Prostate gland (tissue), 2 donors: ENCODE results near the gene COL4A2. TPM values are rescaled to one million over a fixed set of nuclear protein-coding genes. Genes with fewer than 3 reads are reported as not detected.

ENCODE experiments used
- DNase-seq: peaks from one replicate; pipeline ENCODE4 v3.0.0-alpha.2; 2019; ENCODE audit warnings: low spot score
- H3K27ac ChIP-seq, 2 donors: fragments of 200-600 bp; sonication (generic); 2 replicates each; pipeline ENCODE4 v1.5.1; 2017 to 2019
- H3K27me3 ChIP-seq: fragments of 200-600 bp; sonication (generic); replicated peaks from 2 replicates; pipeline ENCODE4 v1.5.1; 2019; ENCODE audit not compliant: insufficient read depth
- H3K36me3 ChIP-seq, 2 donors: fragments of 200-600 bp; sonication (generic); 1 replicate in 1 of 2; 2 replicates in 1 of 2; pipeline versions ENCODE4 v1.5.1 to v1.8.1; 2017 to 2019
- H3K4me1 ChIP-seq: fragments of 200-600 bp; sonication (generic); replicated peaks from 2 replicates; pipeline ENCODE4 v1.5.1; 2019
- H3K4me3 ChIP-seq, 2 donors: fragments of 200-600 bp; sonication (generic); 2 replicates each; pipeline ENCODE4 v1.5.1; 2017 to 2019
- H3K9me3 ChIP-seq: fragments of 200-600 bp; sonication (generic); 2 replicates; pipeline ENCODE4 v1.5.1; 2017
- POLR2A ChIP-seq: fragments of 450-650 bp; IDR thresholded peaks from one replicate; pipeline ENCODE4 v1.6.1; 2016; ENCODE audit warnings: antibody characterized with exemption, mild to moderate bottlenecking
- POLR2AphosphoS5 ChIP-seq: sonication (generic); formaldehyde crosslinking; IDR thresholded peaks from one replicate; pipeline ENCODE4 v1.6.1; 2017; ENCODE audit warnings: antibody characterized with exemption
- WGBS: methylation state at CpG from one replicate; pipeline ENCODE4 v1.1.5; 2018; 5-methylcytosine and 5-hydroxymethylcytosine counted together
- intact Hi-C: fragments of 100-400 bp; cut with DNase I; formaldehyde crosslinking; loops from one replicate; pipeline ENCODE4 v1.14.2; 2022
- total RNA-seq, 2 donors: library from RNA; depleted of rRNA; stranded (reverse); fragments of >200 nt; gene quantifications; one replicate each; pipeline ENCODE4 v1.1.0, GENCODE V29; 2016
- TF ChIP-seq, protein P1 (sequence below), 4 experiments: fragments of 200-600 bp in 2 of 4; fragments of 450-650 bp in 2 of 4; sonication (generic) in 2 of 4; IDR thresholded peaks; 1 replicate in 3 of 4; 2 replicates in 1 of 4; pipeline ENCODE4 v1.5.1; 2016 to 2019; ENCODE audit warnings: antibody characterized with exemption in 4 of 4, mild to moderate bottlenecking in 2 of 4, moderate library complexity in 2 of 4

COL4A2 gene
- total RNA-seq, 2 donors from 2014 or later, result 82.8 to 193 TPM

DNA sequence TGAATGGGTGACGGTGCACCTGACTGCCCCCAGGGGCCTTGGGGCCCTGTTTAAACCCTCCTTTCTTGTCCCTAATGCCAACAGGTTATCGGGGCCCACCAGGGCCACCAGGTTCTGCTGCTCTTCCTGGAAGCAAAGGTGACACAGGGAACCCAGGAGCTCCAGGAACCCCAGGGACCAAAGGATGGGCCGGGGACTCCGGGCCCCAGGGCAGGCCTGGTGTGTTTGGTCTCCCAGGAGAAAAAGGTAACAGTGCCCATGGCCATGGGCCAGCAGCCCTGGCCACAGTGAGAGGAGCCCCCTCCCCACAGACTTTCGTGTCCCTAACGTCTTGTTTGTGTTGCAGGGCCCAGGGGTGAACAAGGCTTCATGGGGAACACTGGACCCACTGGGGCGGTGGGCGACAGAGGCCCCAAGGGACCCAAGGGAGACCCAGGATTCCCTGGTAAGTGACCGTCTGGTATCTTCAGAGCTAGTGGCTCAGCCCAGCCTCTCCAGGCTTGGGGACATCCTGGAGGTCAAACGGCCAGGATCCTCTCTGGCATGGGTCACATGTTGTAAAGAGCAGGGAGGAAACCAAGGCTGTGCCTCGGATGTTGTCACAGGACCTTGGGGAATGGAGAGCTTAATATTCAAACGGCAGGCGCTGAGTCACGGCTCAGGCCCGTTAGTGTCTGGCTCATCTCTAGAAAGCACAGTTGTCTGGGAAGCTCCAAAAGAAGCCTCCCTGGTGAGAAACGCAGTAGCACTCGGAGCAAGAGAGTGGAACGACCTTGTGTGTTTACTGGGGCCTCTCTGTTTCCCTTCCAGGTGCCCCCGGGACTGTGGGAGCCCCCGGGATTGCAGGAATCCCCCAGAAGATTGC lies 196.2 kb downstream of the COL4A2 start:
- DNase-seq, result no peak
- Histone ChIP-seq H3K4me1 (no peaks in the 10 kb centered on the region), H3K36me3 (no peaks in the 10 kb centered on the region), H3K9me3 (no peaks in the 10 kb centered on the region), H3K4me3 (no peak overlapping the region), H3K27me3 (no peaks in the 10 kb centered on the region), H3K27ac (no peak overlapping the region)
- 72% methylated on average over 19 of the region's 20 CpGs for WGBS
- intact Hi-C loops, result no loop called here
- no peak for TF ChIP-seq POLR2A
- TF ChIP-seq, protein P1, sequence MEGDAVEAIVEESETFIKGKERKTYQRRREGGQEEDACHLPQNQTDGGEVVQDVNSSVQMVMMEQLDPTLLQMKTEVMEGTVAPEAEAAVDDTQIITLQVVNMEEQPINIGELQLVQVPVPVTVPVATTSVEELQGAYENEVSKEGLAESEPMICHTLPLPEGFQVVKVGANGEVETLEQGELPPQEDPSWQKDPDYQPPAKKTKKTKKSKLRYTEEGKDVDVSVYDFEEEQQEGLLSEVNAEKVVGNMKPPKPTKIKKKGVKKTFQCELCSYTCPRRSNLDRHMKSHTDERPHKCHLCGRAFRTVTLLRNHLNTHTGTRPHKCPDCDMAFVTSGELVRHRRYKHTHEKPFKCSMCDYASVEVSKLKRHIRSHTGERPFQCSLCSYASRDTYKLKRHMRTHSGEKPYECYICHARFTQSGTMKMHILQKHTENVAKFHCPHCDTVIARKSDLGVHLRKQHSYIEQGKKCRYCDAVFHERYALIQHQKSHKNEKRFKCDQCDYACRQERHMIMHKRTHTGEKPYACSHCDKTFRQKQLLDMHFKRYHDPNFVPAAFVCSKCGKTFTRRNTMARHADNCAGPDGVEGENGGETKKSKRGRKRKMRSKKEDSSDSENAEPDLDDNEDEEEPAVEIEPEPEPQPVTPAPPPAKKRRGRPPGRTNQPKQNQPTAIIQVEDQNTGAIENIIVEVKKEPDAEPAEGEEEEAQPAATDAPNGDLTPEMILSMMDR (IDR thresholded peaks at IDR 0.05), result no peak
- TF ChIP-seq POLR2AphosphoS5, result no peak

- H3K4me3 ChIP-seq, result no peak overlapping the region
- 87% methylated on average over 13 of the region's 18 CpGs for WGBS
- no peaks in the 10 kb centered on the region for H3K36me3 ChIP-seq
- no peaks in the 10 kb centered on the region for H3K27me3 ChIP-seq
- no peaks in the 10 kb centered on the region for H3K9me3 ChIP-seq
- no peak for DNase-seq
- H3K4me1 ChIP-seq, result no peaks in the 10 kb centered on the region
- intact Hi-C loops, result no loop called here
- no peak overlapping the region for H3K27ac ChIP-seq
- TF ChIP-seq POLR2AphosphoS5 (no peak), POLR2A (no peak)
- TF ChIP-seq, protein P1 (IDR thresholded peaks at IDR 0.05), result no peak
These were observed 197.0 kb downstream of the COL4A2 start for GRCh38 chr13:110503979-110504499.

DNA sequence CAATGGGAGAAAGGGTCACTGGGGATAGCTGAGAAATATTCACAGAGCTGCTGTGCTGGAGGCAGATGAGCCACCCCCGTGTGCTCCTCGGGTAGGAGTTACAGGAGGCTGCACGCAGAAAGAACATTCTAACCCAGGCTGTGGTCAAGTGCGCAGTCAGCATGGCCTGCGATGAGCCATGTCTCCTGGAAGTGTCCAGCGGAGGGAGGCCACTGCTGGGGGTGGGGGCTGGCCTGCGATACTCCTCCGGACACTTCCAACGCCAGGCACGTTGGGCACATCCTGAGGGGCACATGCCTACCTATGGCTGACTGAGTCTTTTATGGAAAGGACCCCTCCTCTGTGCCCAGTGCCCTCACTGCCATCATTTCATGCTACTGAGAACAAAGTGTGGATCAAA lies 198.5 kb downstream of the COL4A2 start:
- Histone ChIP-seq H3K27me3 (no peaks in the 10 kb centered on the region), H3K36me3 (no peaks in the 10 kb centered on the region), H3K9me3 (no peaks in the 10 kb centered on the region), H3K4me1 (no peaks in the 10 kb centered on the region), H3K27ac (no peak overlapping the region), H3K4me3 (no peak overlapping the region)
- 88% methylated on average over 10 of the region's 10 CpGs for WGBS
- TF ChIP-seq POLR2AphosphoS5 (no peak), POLR2A (no peak)
- TF ChIP-seq, protein P1 (IDR thresholded peaks at IDR 0.05), result no peak
- no peak for DNase-seq
- intact Hi-C loops, result loop anchor here (5.0 kb wide), 1 partner anchor 57 kb away; the partner anchor contains the start of gene RAB20

DNA sequence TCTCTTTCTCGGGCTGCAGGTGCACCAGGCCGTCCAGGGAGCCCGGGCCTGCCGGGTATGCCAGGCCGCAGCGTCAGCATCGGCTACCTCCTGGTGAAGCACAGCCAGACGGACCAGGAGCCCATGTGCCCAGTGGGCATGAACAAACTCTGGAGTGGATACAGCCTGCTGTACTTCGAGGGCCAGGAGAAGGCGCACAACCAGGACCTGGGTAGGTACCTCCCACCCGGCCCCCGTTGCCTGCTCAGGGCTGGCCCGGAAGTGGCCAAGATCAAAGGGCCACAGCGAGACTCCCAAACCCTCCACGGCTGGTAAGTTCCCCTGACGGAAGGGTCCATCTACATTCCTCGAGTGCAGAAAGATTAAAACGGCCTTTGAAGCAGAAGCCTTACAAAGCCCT lies 199.3 kb downstream of the COL4A2 start:
- 88% methylated on average over 18 of the region's 18 CpGs for WGBS
- intact Hi-C loops, result loop anchor here (5.0 kb wide), 1 partner anchor 56 kb away; the partner anchor contains the start of gene RAB20
- DNase-seq, result no peak
- Histone ChIP-seq H3K27me3 (no peaks in the 10 kb centered on the region), H3K27ac (no peak overlapping the region), H3K9me3 (no peaks in the 10 kb centered on the region), H3K4me3 (no peak overlapping the region), H3K4me1 (no peaks in the 10 kb centered on the region), H3K36me3 (no peaks in the 10 kb centered on the region)
- TF ChIP-seq POLR2AphosphoS5 (no peak), POLR2A (no peak)
- TF ChIP-seq, protein P1 (IDR thresholded peaks at IDR 0.05), result no peak
